Measurements from ENCODE around the gene CAMK1D.

GRCh38 chr10:12487366-12487765, 138.0 kb downstream of the CAMK1D start:
- TF ChIP-seq CTCF (IDR thresholded peaks at IDR 0.05; ENCODE audit: low read depth, low read length, poor library complexity, severe bottlenecking), result no peak
- TF ChIP-seq EZH2phosphoT487 (IDR thresholded peaks at IDR 0.05; ENCODE audit: borderline replicate concordance, low read length), result no peak

Measured in DOHH2 (cell line).